Ishikawa (cell line): Measurements from ENCODE around the gene TFAP2A.

Experiments used
- CEBPB ChIP-seq: IDR thresholded peaks from 2 replicates; pipeline ENCODE4 v1.6.1; 2012
- CREB1 ChIP-seq: IDR thresholded peaks from 2 replicates; pipeline ENCODE4 v1.6.1; 2012; ENCODE audit warnings: low read depth
- EGR1 ChIP-seq: IDR thresholded peaks from 2 replicates; pipeline ENCODE4 v1.6.1; 2012
- EP300 ChIP-seq: IDR thresholded peaks from 2 replicates; pipeline ENCODE4 v1.6.1; 2012; ENCODE audit warnings: borderline replicate concordance
- RAD21 ChIP-seq: IDR thresholded peaks from 2 replicates; pipeline ENCODE4 v1.6.1; 2012; ENCODE audit warnings: low read depth
- TAF1 ChIP-seq: IDR thresholded peaks from 2 replicates; pipeline ENCODE4 v1.6.1; 2012; ENCODE audit warnings: low read depth, mild to moderate bottlenecking
- TCF12 ChIP-seq: IDR thresholded peaks from 2 replicates; pipeline ENCODE4 v1.6.1; 2012; ENCODE audit warnings: low read depth
- TEAD4 ChIP-seq: IDR thresholded peaks from 2 replicates; pipeline ENCODE4 v1.6.1; 2012
- YY1 ChIP-seq: IDR thresholded peaks from 2 replicates; pipeline ENCODE4 v1.6.1; 2012; ENCODE audit warnings: low read depth
- ZBTB7A ChIP-seq: IDR thresholded peaks from 2 replicates; pipeline ENCODE4 v1.6.1; 2012; ENCODE audit warnings: low read depth
- TF ChIP-seq, protein P1 (sequence below): IDR thresholded peaks from 2 replicates; pipeline ENCODE4 v1.6.1; 2012
- TF ChIP-seq, protein P2 (sequence below): IDR thresholded peaks from 2 replicates; pipeline ENCODE4 v1.6.1; 2012; ENCODE audit warnings: low read depth, mild to moderate bottlenecking
- TF ChIP-seq, protein P3 (sequence below): IDR thresholded peaks from 2 replicates; pipeline ENCODE4 v1.6.1; 2012

DNA sequence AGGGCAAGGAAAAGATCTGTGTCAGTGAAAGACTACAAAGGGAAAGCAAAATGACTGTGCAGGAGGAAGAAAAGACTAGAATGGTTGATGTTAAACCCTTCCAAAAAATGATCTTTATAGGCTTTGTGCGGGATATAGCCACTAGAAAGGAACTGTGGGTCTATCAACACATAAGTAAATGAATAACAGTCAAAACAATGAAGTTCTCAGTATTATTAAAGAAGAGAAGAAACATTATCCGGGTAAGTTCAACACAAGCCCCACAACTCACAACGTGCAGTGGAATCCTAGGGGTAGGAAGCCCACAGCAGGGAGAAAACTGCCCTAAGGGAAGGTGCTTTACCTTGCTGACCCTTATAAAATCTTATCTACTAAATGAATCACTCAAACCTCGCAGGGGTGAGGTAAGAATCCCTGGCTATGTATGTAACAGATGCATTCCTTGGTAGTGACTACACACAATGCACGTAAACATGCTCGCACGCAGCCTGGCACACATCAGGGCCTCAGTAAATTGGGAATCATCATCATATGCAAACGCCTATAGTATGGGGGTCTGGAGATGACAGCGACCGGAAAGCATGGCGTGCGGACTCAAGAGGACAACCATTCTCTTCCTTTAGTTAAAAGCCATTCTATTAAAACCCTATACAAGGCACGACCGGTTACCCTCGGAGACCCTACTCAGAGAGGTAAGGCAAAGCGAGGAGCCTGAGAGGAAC, 11.3 kb downstream of the TFAP2A start:
- no peak for TF ChIP-seq RAD21
- TF ChIP-seq EP300: no peak; the same call in 1 of the 2 replicates
- no peak for TF ChIP-seq CREB1
- TF ChIP-seq ZBTB7A: no peak
- no peak for TF ChIP-seq EGR1
- TF ChIP-seq YY1: no peak
- TF ChIP-seq, protein P1, sequence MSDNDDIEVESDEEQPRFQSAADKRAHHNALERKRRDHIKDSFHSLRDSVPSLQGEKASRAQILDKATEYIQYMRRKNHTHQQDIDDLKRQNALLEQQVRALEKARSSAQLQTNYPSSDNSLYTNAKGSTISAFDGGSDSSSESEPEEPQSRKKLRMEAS: no peak
- TF ChIP-seq TEAD4: no peak
- TF ChIP-seq, protein P2, sequence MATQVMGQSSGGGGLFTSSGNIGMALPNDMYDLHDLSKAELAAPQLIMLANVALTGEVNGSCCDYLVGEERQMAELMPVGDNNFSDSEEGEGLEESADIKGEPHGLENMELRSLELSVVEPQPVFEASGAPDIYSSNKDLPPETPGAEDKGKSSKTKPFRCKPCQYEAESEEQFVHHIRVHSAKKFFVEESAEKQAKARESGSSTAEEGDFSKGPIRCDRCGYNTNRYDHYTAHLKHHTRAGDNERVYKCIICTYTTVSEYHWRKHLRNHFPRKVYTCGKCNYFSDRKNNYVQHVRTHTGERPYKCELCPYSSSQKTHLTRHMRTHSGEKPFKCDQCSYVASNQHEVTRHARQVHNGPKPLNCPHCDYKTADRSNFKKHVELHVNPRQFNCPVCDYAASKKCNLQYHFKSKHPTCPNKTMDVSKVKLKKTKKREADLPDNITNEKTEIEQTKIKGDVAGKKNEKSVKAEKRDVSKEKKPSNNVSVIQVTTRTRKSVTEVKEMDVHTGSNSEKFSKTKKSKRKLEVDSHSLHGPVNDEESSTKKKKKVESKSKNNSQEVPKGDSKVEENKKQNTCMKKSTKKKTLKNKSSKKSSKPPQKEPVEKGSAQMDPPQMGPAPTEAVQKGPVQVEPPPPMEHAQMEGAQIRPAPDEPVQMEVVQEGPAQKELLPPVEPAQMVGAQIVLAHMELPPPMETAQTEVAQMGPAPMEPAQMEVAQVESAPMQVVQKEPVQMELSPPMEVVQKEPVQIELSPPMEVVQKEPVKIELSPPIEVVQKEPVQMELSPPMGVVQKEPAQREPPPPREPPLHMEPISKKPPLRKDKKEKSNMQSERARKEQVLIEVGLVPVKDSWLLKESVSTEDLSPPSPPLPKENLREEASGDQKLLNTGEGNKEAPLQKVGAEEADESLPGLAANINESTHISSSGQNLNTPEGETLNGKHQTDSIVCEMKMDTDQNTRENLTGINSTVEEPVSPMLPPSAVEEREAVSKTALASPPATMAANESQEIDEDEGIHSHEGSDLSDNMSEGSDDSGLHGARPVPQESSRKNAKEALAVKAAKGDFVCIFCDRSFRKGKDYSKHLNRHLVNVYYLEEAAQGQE: no peak
- no peak for TF ChIP-seq CEBPB
- TF ChIP-seq TCF12: no peak
- no peak for TF ChIP-seq TAF1
- TF ChIP-seq, protein P3, sequence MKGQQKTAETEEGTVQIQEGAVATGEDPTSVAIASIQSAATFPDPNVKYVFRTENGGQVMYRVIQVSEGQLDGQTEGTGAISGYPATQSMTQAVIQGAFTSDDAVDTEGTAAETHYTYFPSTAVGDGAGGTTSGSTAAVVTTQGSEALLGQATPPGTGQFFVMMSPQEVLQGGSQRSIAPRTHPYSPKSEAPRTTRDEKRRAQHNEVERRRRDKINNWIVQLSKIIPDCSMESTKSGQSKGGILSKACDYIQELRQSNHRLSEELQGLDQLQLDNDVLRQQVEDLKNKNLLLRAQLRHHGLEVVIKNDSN: no peak
